Glutamatergic neuron (in vitro differentiated cells): ENCODE results near the gene RNU6-1. TPM values are rescaled to one million over a fixed set of nuclear protein-coding genes. Genes with fewer than 3 reads are reported as not detected.

Experiments
- DNase-seq: peaks from one replicate; pipeline ENCODE4 v3.0.0; 2022
- H3K27ac Mint-ChIP-seq: one replicate; pipeline ENCODE4 v1.8.0; 2020; ENCODE audit warnings: mild to moderate bottlenecking, mixed read lengths, inconsistent platforms; ENCODE audit not compliant: unreplicated experiment
- H3K27me3 Mint-ChIP-seq: one replicate; pipeline ENCODE4 v1.8.0; 2020; ENCODE audit warnings: mild to moderate bottlenecking, moderate library complexity, mixed read lengths, inconsistent platforms; ENCODE audit not compliant: unreplicated experiment
- H3K36me3 Mint-ChIP-seq: one replicate; pipeline ENCODE4 v1.8.0; 2020; ENCODE audit warnings: mild to moderate bottlenecking, mixed read lengths, inconsistent platforms; ENCODE audit not compliant: unreplicated experiment
- H3K4me1 Mint-ChIP-seq: one replicate; pipeline ENCODE4 v1.8.0; 2020; ENCODE audit warnings: mild to moderate bottlenecking, low read depth, mixed read lengths, inconsistent platforms; ENCODE audit not compliant: unreplicated experiment
- H3K4me3 Mint-ChIP-seq: one replicate; pipeline ENCODE4 v1.8.0; 2020; ENCODE audit warnings: mild to moderate bottlenecking, mixed read lengths, inconsistent platforms; ENCODE audit not compliant: unreplicated experiment
- H3K9me3 Mint-ChIP-seq: one replicate; pipeline ENCODE4 v1.8.0; 2020; ENCODE audit warnings: mild to moderate bottlenecking, moderate library complexity, mixed read lengths, inconsistent platforms; ENCODE audit not compliant: unreplicated experiment
- total RNA-seq: library from RNA; stranded (reverse); fragmentation: NEBNext Ultra II Directional; extraction: Animal tissue kit (Norgen Biotek cat#: 25700); gene quantifications from one replicate; pipeline ENCODE4 v1.2.1, GENCODE V29; 2021; ENCODE audit not compliant: unreplicated experiment
- TF ChIP-seq, protein P1 (sequence below): fragments of 200-600 bp; sonication (generic); IDR thresholded peaks from one replicate; pipeline ENCODE4 v1.5.0; 2021; ENCODE audit not compliant: partially characterized antibody, unreplicated experiment

The RNU6-1 gene
- total RNA-seq, 1 donor from 2014 or later, result not detected

- no peak overlapping the region for H3K4me3 Mint-ChIP-seq
- H3K27me3 Mint-ChIP-seq, result no peaks in the 10 kb centered on the region
- no peaks in the 10 kb centered on the region for H3K36me3 Mint-ChIP-seq
- TF ChIP-seq, protein P1, sequence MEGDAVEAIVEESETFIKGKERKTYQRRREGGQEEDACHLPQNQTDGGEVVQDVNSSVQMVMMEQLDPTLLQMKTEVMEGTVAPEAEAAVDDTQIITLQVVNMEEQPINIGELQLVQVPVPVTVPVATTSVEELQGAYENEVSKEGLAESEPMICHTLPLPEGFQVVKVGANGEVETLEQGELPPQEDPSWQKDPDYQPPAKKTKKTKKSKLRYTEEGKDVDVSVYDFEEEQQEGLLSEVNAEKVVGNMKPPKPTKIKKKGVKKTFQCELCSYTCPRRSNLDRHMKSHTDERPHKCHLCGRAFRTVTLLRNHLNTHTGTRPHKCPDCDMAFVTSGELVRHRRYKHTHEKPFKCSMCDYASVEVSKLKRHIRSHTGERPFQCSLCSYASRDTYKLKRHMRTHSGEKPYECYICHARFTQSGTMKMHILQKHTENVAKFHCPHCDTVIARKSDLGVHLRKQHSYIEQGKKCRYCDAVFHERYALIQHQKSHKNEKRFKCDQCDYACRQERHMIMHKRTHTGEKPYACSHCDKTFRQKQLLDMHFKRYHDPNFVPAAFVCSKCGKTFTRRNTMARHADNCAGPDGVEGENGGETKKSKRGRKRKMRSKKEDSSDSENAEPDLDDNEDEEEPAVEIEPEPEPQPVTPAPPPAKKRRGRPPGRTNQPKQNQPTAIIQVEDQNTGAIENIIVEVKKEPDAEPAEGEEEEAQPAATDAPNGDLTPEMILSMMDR, result no peak
- H3K27ac Mint-ChIP-seq, result no peak overlapping the region
- H3K4me1 Mint-ChIP-seq, result peaks cover 6% of the 10 kb centered on the region
- no peaks in the 10 kb centered on the region for H3K9me3 Mint-ChIP-seq
- no peak for DNase-seq
These were observed 12.6 kb upstream of the RNU6-1 start for GRCh38 chr15:67852418-67852817.

- H3K27ac Mint-ChIP-seq, result no peak overlapping the region
- H3K4me3 Mint-ChIP-seq, result no peak overlapping the region
- H3K27me3 Mint-ChIP-seq, result no peaks in the 10 kb centered on the region
- DNase-seq, result no peak
- H3K9me3 Mint-ChIP-seq, result no peaks in the 10 kb centered on the region
- peaks cover 5% of the 10 kb centered on the region for H3K4me1 Mint-ChIP-seq
- H3K36me3 Mint-ChIP-seq, result no peaks in the 10 kb centered on the region
- TF ChIP-seq, protein P1, result no peak
These were observed 11.2 kb upstream of the RNU6-1 start for GRCh38 chr15:67850994-67851571.

DNA sequence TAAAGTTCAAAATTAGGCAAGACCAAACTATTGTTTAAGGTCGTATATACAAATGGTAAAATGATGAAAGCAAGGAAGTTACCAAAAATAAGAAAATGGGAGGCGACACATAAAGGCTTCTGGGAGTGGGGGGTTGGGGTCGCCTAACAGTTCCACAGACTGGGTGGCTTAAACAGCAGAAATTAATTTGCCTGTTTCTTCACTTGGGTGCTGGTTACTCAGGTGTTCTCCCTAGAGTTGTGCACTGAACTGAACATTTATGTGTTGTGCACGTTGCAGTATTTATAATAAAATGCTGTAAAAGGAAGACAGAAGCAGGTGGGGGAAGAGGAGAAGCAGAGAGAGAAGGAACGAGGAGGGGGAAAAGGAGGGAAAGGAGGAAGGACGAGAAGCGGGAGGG lies 10.5 kb upstream of the RNU6-1 start:
- H3K27me3 Mint-ChIP-seq, result no peaks in the 10 kb centered on the region
- no peaks in the 10 kb centered on the region for H3K4me1 Mint-ChIP-seq
- no peak for DNase-seq
- no peak overlapping the region for H3K4me3 Mint-ChIP-seq
- TF ChIP-seq, protein P1, result no peak
- H3K36me3 Mint-ChIP-seq, result no peaks in the 10 kb centered on the region
- no peaks in the 10 kb centered on the region for H3K9me3 Mint-ChIP-seq
- no peak overlapping the region for H3K27ac Mint-ChIP-seq

GRCh38 chr15:67849538-67849937 lies 9.7 kb upstream of the RNU6-1 start:
- Mint-ChIP-seq H3K4me3 (no peak overlapping the region), H3K27me3 (no peaks in the 10 kb centered on the region), H3K27ac (no peak overlapping the region), H3K36me3 (no peaks in the 10 kb centered on the region), H3K4me1 (no peaks in the 10 kb centered on the region), H3K9me3 (no peaks in the 10 kb centered on the region)
- no peak for DNase-seq
- TF ChIP-seq, protein P1, result no peak

GRCh38 chr15:67845974-67846373 lies 6.1 kb upstream of the RNU6-1 start:
- Mint-ChIP-seq H3K36me3 (no peaks in the 10 kb centered on the region), H3K9me3 (peaks cover 6% of the 10 kb centered on the region), H3K27me3 (peaks cover 6% of the 10 kb centered on the region), H3K4me3 (no peak overlapping the region), H3K27ac (no peak overlapping the region), H3K4me1 (peaks cover 11% of the 10 kb centered on the region)
- TF ChIP-seq, protein P1, result no peak
- no peak for DNase-seq
